ENCODE results near the gene MDM4.

GRCh38 chr1:204493145-204493983 is 22.8 kb upstream of the MDM4 start:
- TF ChIP-seq CTCF (IDR thresholded peaks at IDR 0.05) (no peak), POLR2A (IDR thresholded peaks at IDR 0.05) (no peak)

Data from body of pancreas (tissue), 4 donors.